Activated naive CD8-positive, alpha-beta T cell treated with anti-CD3 and anti-CD28 coated beads, Interleukin-2, amount 50 U/mL, for 24 hours (primary cell): Measurements from ENCODE around the gene HAGH.

Source experiments
- ATAC-seq: fragments of 150-1000 bp; cut with Tn5 transposase; one replicate; pipeline ENCODE4 v1.10.0; 2021
- DNase-seq: peaks from one replicate; pipeline ENCODE4 v3.0.0; 2021
- H3K27ac Mint-ChIP-seq: one replicate; pipeline ENCODE4 v1.8.0; 2021; ENCODE audit warnings: mild to moderate bottlenecking, mixed read lengths
- H3K27me3 Mint-ChIP-seq: one replicate; pipeline ENCODE4 v1.8.0; 2021; ENCODE audit warnings: mixed read lengths
- H3K36me3 Mint-ChIP-seq: one replicate; pipeline ENCODE4 v1.8.0; 2021; ENCODE audit warnings: low read depth, mixed read lengths
- H3K4me1 Mint-ChIP-seq: one replicate; pipeline ENCODE4 v1.8.0; 2021; ENCODE audit warnings: mixed read lengths
- H3K4me3 Mint-ChIP-seq: one replicate; pipeline ENCODE4 v1.8.0; 2021; ENCODE audit warnings: mild to moderate bottlenecking, moderate library complexity, mixed read lengths
- H3K9me3 Mint-ChIP-seq: one replicate; pipeline ENCODE4 v1.8.0; 2021; ENCODE audit warnings: mixed read lengths

Gene HAGH

DNA sequence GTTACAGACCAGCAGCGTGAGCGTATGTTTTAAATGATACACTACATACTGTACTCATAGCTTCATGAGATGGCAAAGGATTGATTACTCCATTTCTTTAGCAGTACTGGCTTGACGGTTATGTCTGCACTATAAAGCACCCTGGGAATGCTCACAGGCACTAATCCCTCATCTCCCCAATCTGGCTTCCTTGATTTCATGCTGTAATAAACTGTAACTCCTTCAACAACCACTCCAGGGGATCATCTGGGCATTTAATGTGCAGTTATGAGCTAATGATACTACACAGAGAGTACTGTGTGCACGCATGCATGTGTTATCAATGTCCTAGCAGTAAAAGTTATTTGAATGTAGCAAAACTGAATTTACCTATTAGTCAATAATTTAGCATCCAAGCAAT, 25.2 kb upstream of the HAGH start:
- no peak for DNase-seq
- no peak overlapping the region for H3K27ac Mint-ChIP-seq
- no peaks in the 10 kb centered on the region for H3K36me3 Mint-ChIP-seq
- H3K27me3 Mint-ChIP-seq = no peaks in the 10 kb centered on the region
- H3K9me3 Mint-ChIP-seq = no peaks in the 10 kb centered on the region
- no peak overlapping the region for H3K4me3 Mint-ChIP-seq
- peaks cover 18% of the 10 kb centered on the region for H3K4me1 Mint-ChIP-seq
- no peak for ATAC-seq

GRCh38 chr16:1850981-1851380, 24.4 kb upstream of the HAGH start:
- Mint-ChIP-seq H3K36me3 (no peaks in the 10 kb centered on the region), H3K9me3 (no peaks in the 10 kb centered on the region), H3K4me1 (peaks cover 18% of the 10 kb centered on the region), H3K27ac (no peak overlapping the region), H3K4me3 (no peak overlapping the region), H3K27me3 (peaks cover 3% of the 10 kb centered on the region)
- DNase-seq (no peak), ATAC-seq (no peak)

DNA sequence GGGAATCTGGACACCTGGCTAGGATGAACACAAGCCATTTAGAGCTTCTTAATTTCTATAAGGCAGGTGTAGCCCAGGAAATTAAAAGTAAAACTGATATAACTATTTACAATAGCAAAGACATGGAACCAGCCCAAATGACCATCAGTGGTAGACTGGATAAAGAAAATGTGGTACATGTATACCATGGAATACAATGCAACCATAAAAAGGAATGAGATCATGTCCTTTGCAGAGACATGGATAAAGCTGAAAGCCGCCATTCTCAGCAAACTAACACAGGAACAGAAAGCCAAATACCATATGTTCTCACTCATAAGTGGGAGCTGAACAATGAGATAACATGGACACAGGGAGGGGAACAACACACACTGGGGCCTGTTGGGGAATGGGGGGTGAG, 19.8 kb upstream of the HAGH start:
- no peaks in the 10 kb centered on the region for H3K36me3 Mint-ChIP-seq
- peaks cover 3% of the 10 kb centered on the region for H3K27me3 Mint-ChIP-seq
- H3K27ac Mint-ChIP-seq = no peak overlapping the region
- no peaks in the 10 kb centered on the region for H3K9me3 Mint-ChIP-seq
- no peak for DNase-seq
- H3K4me3 Mint-ChIP-seq = no peak overlapping the region
- no peak for ATAC-seq
- no peaks in the 10 kb centered on the region for H3K4me1 Mint-ChIP-seq

GRCh38 chr16:1845985-1846384, 19.4 kb upstream of the HAGH start:
- Mint-ChIP-seq H3K4me1 (no peaks in the 10 kb centered on the region), H3K36me3 (no peaks in the 10 kb centered on the region), H3K9me3 (no peaks in the 10 kb centered on the region), H3K27me3 (peaks cover 3% of the 10 kb centered on the region), H3K4me3 (no peak overlapping the region), H3K27ac (no peak overlapping the region)
- DNase-seq (no peak), ATAC-seq (no peak)

DNA sequence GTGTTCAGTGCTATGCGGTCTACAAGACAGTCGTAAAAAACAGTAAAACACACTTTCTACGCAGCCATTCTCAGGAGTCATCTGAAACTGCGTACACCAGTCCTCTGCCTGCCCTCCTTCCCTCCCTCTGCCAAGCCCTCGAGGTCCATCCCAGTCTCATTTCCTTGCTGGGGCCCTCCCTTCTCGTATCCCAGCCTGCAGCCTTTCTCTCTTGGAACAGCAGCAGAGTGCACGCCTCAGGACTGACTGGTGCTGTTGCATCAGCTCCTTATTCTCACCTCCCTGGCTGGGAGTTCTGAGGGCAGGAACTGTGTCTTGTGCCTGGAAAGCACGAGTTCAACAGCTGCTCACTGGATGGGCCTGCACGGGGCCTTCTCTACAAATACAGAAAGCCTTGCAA, 12.9 kb upstream of the HAGH start:
- no peak overlapping the region for H3K4me3 Mint-ChIP-seq
- H3K36me3 Mint-ChIP-seq = no peaks in the 10 kb centered on the region
- H3K9me3 Mint-ChIP-seq = no peaks in the 10 kb centered on the region
- H3K4me1 Mint-ChIP-seq = no peaks in the 10 kb centered on the region
- no peak for ATAC-seq
- DNase-seq = no peak
- H3K27ac Mint-ChIP-seq = no peak overlapping the region
- H3K27me3 Mint-ChIP-seq = no peaks in the 10 kb centered on the region

GRCh38 chr16:1834096-1834495, 7.5 kb upstream of the HAGH start:
- Mint-ChIP-seq H3K27me3 (no peaks in the 10 kb centered on the region), H3K4me1 (peaks cover 11% of the 10 kb centered on the region), H3K9me3 (no peaks in the 10 kb centered on the region), H3K36me3 (peaks cover 2% of the 10 kb centered on the region), H3K27ac (no peak overlapping the region), H3K4me3 (no peak overlapping the region)
- ATAC-seq (no peak), DNase-seq (no peak)

GRCh38 chr16:1832838-1833454, 6.3 kb upstream of the HAGH start:
- Mint-ChIP-seq H3K36me3 (peaks cover 2% of the 10 kb centered on the region), H3K27ac (no peak overlapping the region), H3K4me1 (peaks cover 21% of the 10 kb centered on the region), H3K27me3 (no peaks in the 10 kb centered on the region), H3K9me3 (no peaks in the 10 kb centered on the region), H3K4me3 (no peak overlapping the region)
- no peak for ATAC-seq
- DNase-seq = no peak

DNA sequence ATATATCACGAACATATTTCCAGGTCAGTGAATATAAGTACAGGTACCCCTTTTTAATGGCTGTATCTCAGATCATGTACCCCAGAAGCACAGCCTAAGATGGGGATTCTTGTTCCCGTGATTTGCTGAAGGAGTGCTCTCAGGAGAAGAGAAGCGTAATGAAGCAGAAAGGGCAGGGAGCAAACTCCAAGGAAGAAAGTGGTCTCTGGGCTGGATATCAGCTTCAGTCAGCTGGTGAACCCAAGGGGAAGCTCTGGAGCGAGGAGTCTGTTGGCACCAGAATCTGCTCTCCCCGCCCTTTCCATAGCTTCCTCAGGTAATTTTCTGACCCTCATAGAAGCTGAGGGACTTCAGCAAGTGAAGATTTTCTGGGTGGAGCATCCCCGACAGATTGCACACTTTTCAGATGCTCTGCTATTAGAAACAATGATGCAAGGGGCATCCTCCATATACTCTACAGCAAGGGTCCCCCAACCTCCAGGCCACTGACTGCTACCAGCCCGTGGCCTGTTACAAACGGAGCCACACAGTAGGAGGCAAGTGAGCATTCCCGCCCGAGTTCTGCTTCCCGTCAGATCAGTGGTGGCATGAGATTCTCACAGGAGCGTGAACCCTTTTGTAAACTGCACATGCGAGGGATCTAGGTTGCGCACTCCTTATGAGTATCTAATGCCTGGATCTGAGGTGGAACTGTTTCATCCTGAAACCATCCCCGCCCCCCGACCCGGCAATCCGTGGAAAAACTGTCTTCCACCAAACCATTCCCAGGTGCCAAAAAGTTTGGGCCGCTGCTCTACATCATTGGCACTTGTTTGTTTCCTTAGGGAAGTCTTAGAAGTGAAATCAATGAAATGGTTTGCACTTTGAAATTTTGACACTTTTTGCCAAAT, 4.8 kb upstream of the HAGH start:
- peaks cover 2% of the 10 kb centered on the region for H3K36me3 Mint-ChIP-seq
- H3K4me3 Mint-ChIP-seq = no peak overlapping the region
- H3K4me1 Mint-ChIP-seq = peaks cover 33% of the 10 kb centered on the region
- DNase-seq (no peak), ATAC-seq (no peak)
- H3K9me3 Mint-ChIP-seq = no peaks in the 10 kb centered on the region
- H3K27me3 Mint-ChIP-seq = no peaks in the 10 kb centered on the region
- H3K27ac Mint-ChIP-seq = no peak overlapping the region

DNA sequence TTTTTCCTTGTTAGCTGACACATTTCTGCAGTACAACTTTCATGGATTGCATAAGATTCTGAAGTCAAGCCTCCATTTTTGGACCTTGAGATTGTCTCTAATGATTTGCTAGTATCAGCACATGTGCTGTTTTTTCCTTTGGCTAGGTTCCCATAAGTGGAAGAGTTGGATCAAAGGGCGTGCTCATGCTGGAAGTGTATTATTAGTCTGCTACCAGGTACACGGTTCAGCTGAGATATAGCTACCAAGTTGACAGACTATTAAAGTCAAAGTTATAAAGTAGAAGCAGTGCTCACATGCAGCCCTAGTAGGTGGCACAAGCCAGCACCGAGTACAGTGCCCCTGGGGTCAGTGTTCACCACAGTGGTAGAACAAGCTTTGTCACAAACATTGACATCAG, 3.6 kb upstream of the HAGH start:
- no peaks in the 10 kb centered on the region for H3K27me3 Mint-ChIP-seq
- no peak overlapping the region for H3K27ac Mint-ChIP-seq
- no peak for ATAC-seq
- no peaks in the 10 kb centered on the region for H3K9me3 Mint-ChIP-seq
- H3K4me3 Mint-ChIP-seq = no peak overlapping the region
- peaks cover 2% of the 10 kb centered on the region for H3K36me3 Mint-ChIP-seq
- no peak for DNase-seq
- peaks cover 40% of the 10 kb centered on the region for H3K4me1 Mint-ChIP-seq

GRCh38 chr16:1828645-1829410, 2.2 kb upstream of the HAGH start:
- Mint-ChIP-seq H3K4me3 (peak overlapping the region; percentile 90), H3K4me1 (peaks cover 50% of the 10 kb centered on the region), H3K36me3 (peaks cover 2% of the 10 kb centered on the region), H3K9me3 (no peaks in the 10 kb centered on the region), H3K27ac (no peak overlapping the region), H3K27me3 (no peaks in the 10 kb centered on the region)
- no peak for DNase-seq
- no peak for ATAC-seq

DNA sequence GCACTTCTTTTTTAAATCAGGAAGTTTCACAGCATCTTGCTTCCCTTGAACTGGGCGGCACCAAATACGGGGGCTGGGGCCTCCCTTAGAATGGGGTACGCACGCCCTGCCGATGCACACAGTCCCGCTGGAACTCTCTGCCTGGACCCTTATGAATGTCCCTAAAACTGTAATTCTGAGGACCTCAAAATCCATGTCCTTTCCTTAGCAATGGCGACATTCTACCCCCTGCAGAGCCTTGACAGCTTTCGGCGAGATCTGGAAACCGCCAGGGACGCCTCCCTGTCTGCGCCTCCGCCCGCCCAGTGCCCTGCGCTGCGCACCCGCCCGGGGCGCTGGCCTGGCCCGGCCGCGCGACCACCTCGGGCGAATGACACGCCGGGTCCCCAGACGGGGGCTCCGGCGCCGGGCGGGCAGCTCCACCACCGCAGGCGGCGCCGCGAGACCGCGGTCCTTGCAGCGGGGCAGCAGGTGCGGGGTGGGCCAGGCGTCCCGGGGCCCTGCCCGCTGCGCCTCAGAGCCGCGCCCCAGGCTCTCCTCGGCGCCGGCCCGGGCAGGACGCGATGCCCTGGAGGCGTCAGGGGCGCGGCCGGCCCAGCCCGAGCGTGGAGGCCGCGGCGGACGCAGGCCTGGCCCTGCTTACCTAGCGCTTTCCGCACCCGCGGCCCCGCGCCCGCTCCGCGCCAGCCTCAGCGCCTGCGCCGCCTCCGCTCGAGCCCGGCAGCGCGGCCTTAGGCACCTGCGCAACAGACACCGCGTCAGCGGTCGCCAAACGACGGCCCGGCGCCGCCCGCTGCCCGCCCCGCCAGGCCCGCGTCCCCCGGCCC, 548 bp downstream of the HAGH start:
- Mint-ChIP-seq H3K27me3 (no peaks in the 10 kb centered on the region), H3K27ac (peak overlapping the region; percentile 81), H3K9me3 (no peaks in the 10 kb centered on the region), H3K4me3 (peak overlapping the region; percentile 77), H3K36me3 (peaks cover 2% of the 10 kb centered on the region), H3K4me1 (peaks cover 52% of the 10 kb centered on the region)
- peak; percentile 78 for ATAC-seq
- DNase-seq = peak; percentile 70

- Mint-ChIP-seq H3K9me3 (no peaks in the 10 kb centered on the region), H3K4me3 (peak overlapping the region; percentile 77), H3K36me3 (peaks cover 2% of the 10 kb centered on the region), H3K27me3 (no peaks in the 10 kb centered on the region), H3K27ac (peak overlapping the region; percentile 81), H3K4me1 (peaks cover 50% of the 10 kb centered on the region)
- ATAC-seq = no peak
- DNase-seq = no peak
These were observed 1.2 kb downstream of the HAGH start for GRCh38 chr16:1825381-1825863.

DNA sequence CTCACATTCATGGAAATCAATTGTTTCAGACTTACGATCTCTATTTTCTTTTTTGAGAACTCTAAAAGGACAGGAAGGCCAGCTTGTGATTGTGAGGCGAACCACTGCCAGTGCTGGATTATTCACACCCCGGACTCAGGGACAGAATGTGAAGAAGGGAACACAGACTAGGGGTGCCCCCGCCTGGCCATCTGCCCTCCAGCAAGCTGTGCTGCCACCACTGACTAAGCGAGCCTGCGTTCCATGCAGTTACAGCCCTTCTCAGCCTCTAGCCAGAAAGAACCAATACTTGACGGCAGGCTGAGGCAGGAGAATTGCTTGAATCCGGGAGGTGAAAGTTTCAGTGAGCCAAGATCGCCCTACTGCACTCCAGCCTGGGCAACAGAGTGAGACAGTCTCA, 2.8 kb downstream of the HAGH start:
- Mint-ChIP-seq H3K36me3 (no peaks in the 10 kb centered on the region), H3K9me3 (no peaks in the 10 kb centered on the region), H3K4me1 (peaks cover 38% of the 10 kb centered on the region), H3K27me3 (no peaks in the 10 kb centered on the region), H3K4me3 (no peak overlapping the region), H3K27ac (no peak overlapping the region)
- ATAC-seq = no peak
- DNase-seq = peak; percentile 20

GRCh38 chr16:1822801-1823200, 3.8 kb downstream of the HAGH start:
- ATAC-seq = no peak
- Mint-ChIP-seq H3K4me1 (peaks cover 31% of the 10 kb centered on the region), H3K27me3 (no peaks in the 10 kb centered on the region), H3K4me3 (no peak overlapping the region), H3K36me3 (no peaks in the 10 kb centered on the region), H3K9me3 (no peaks in the 10 kb centered on the region), H3K27ac (no peak overlapping the region)
- no peak for DNase-seq
